ENCODE data around the gene CDC42BPA. TPM values are rescaled to one million over a fixed set of nuclear protein-coding genes. Genes with fewer than 3 reads are reported as not detected.

CDC42BPA gene
- total RNA-seq, 1 experiment from 2014 or later: 30.1 TPM

DNA sequence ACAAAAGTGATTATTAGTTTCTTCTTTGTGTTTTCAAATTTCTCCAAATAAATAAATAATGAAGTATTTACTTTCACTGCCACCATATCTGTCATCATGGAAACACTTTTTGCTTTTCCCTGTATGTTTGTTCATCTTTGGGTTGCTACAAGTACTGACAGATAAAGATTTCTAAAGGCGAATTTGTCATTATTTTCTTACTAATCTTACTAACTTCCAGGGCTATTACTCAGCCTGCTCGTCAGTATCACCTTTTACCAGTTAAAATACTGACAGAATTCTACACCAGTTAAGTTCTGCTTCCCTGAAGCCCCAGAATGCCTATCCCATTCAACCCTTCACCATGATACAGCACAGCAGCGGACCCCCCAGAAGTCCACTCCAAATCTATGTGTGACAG is 106.1 kb downstream of the CDC42BPA start:
- TF ChIP-seq, protein P1, sequence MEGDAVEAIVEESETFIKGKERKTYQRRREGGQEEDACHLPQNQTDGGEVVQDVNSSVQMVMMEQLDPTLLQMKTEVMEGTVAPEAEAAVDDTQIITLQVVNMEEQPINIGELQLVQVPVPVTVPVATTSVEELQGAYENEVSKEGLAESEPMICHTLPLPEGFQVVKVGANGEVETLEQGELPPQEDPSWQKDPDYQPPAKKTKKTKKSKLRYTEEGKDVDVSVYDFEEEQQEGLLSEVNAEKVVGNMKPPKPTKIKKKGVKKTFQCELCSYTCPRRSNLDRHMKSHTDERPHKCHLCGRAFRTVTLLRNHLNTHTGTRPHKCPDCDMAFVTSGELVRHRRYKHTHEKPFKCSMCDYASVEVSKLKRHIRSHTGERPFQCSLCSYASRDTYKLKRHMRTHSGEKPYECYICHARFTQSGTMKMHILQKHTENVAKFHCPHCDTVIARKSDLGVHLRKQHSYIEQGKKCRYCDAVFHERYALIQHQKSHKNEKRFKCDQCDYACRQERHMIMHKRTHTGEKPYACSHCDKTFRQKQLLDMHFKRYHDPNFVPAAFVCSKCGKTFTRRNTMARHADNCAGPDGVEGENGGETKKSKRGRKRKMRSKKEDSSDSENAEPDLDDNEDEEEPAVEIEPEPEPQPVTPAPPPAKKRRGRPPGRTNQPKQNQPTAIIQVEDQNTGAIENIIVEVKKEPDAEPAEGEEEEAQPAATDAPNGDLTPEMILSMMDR (conservative IDR thresholded peaks at IDR 0.05): no peak
- Histone ChIP-seq H2BK12ac (ENCODE audit: insufficient read length, low read depth, low read length) (no peak overlapping the region), H3K27me3 (ENCODE audit: insufficient read depth, low read length) (no peaks in the 10 kb centered on the region), H3K4me1 (ENCODE audit: insufficient read depth, low read length) (no peaks in the 10 kb centered on the region), H3T11ph (ENCODE audit: low read length) (no peak overlapping the region), H3K23me2 (ENCODE audit: insufficient read length, low read depth, low read length, poor library complexity, severe bottlenecking) (no peaks in the 10 kb centered on the region), H3K79me1 (ENCODE audit: insufficient read depth, low read depth, low read length, poor library complexity, severe bottlenecking) (no peaks in the 10 kb centered on the region), H2AK5ac (ENCODE audit: insufficient read length, low read length) (no peak overlapping the region), H4K20me1 (ENCODE audit: control insufficient read depth, insufficient read depth, insufficient read length) (no peaks in the 10 kb centered on the region), H3K27ac (ENCODE audit: insufficient read length, low read depth, low read length) (no peak overlapping the region), H4K5ac (ENCODE audit: insufficient read length, low read depth, low read length) (no peak overlapping the region), H3K4me2 (ENCODE audit: insufficient read depth, insufficient read length, low read length) (no peak overlapping the region), H3K18ac (ENCODE audit: insufficient read length, low read depth, low read length) (no peak overlapping the region), H2BK20ac (ENCODE audit: low read depth, low read length, poor library complexity, severe bottlenecking) (no peak overlapping the region), H2BK15ac (ENCODE audit: low read depth, low read length) (no peak overlapping the region), H4K91ac (ENCODE audit: insufficient read length, low read depth, low read length) (no peak overlapping the region), H4K8ac (replicated peaks; ENCODE audit: insufficient read length, low read depth, low read length) (no peak overlapping the region), H2BK5ac (ENCODE audit: insufficient read length, low read length) (no peak overlapping the region), H2AFZ (ENCODE audit: low read length) (no peak overlapping the region), H2BK120ac (ENCODE audit: low read depth, low read length, poor library complexity, severe bottlenecking) (no peak overlapping the region), H3K23ac (ENCODE audit: insufficient read length, low read depth, low read length) (no peak overlapping the region), H3K14ac (ENCODE audit: insufficient read depth, low read length) (no peak overlapping the region), H3K56ac (ENCODE audit: insufficient read length, low read depth, low read length) (no peak overlapping the region), H3K9ac (ENCODE audit: extremely low read depth, insufficient read length, low read length) (no peak overlapping the region), H3K79me2 (ENCODE audit: insufficient read depth, low read length) (no peaks in the 10 kb centered on the region), H3K4ac (ENCODE audit: low read depth, low read length) (no peak overlapping the region), H3K9me3 (ENCODE audit: control insufficient read depth, low read depth, low read length) (no peaks in the 10 kb centered on the region)
- no peak for DNase-seq
- Mint-ChIP-seq H3K4me3 (no peak overlapping the region), H3K4me1 (no peaks in the 10 kb centered on the region), H3K9me3 (peaks cover 0 to 2% of the 10 kb centered on the region in 2 experiments; a peak in 1 of 5 replicates), H3K27ac (0 out of 7 replicates have a peak overlapping the region, but pooled peaks of 1 of the 3 experiments have one; percentile 41), H3K36me3 (ENCODE audit: insufficient read depth in 1 of 3, low read depth in 3 of 3) (peaks cover 7 to 10% (median 9%) of the 10 kb centered on the region in 3 experiments), H3K27me3 (ENCODE audit: low read depth) (no peaks in the 10 kb centered on the region)
- no CpG with 5 or more reads among the region's 3 CpGs for WGBS (ENCODE audit: extremely low coverage, insufficient read length, low lambda C conversion rate)

Data from H9 (cell line).